Pancreas (tissue), 10 donors: ENCODE data around the gene TUBB2A. TPM values are rescaled to one million over a fixed set of nuclear protein-coding genes. Genes with fewer than 3 reads are reported as not detected.
A peak's percentile ranks its signal among the peaks of the same experiment; 100 is the strongest.
"Not testable (repeated sequence)": the region's sequence is repeated elsewhere in the genome, so short reads cannot be mapped to it uniquely, and the experiment has no call there.

Source experiments
- ATAC-seq, 4 donors: fragments of 200-7000 bp; cut with Tn5 transposase; one replicate each; pipeline versions ENCODE4 v1.8.0 to v1.9.1; 2020; ENCODE audit warnings: mild to moderate bottlenecking in 4 of 4, moderate library complexity in 4 of 4
- DNase-seq, 6 donors: peaks; one replicate each; pipeline ENCODE4 v3.0.0-alpha.2; 2020
- FAIRE-seq: peaks from 2 replicates; lab custom pipeline; 2012; peaks lifted over from hg19 to GRCh38; lab: Jason Lieb, UNC
- H3K27ac ChIP-seq, 4 donors: fragments of 200-600 bp; sonication (generic); 1 replicate in 3 of 4; 2 replicates in 1 of 4; pipeline versions ENCODE4 v1.5.0 to v1.8.0; 2020
- H3K27me3 ChIP-seq, 4 donors: fragments of 200-600 bp; one replicate each; pipeline ENCODE4 v1.8.0; 2021
- H3K36me3 ChIP-seq, 3 donors: fragments of 200-600 bp; sonication (generic) in 1 of 3; one replicate each; pipeline versions ENCODE4 v1.5.0 to v1.8.0; 2020 to 2021
- H3K4me1 ChIP-seq, 3 donors: fragments of 200-600 bp; one replicate each; pipeline ENCODE4 v1.8.0; 2021
- H3K4me3 ChIP-seq, 4 donors: fragments of 200-600 bp; sonication (generic) in 2 of 4; one replicate each; pipeline versions ENCODE4 v1.5.0 to v1.8.0; 2020 to 2021
- H3K9me3 ChIP-seq, 4 donors: fragments of 200-600 bp; one replicate each; pipeline ENCODE4 v1.8.0; 2021
- WGBS, 2 donors: extraction: QIAGEN DNeasy Blood & Tissue Kit; methylation state at CpG; one replicate each; pipeline ENCODE4 v1.1.7; 2013; 5-methylcytosine and 5-hydroxymethylcytosine counted together
- intact Hi-C, 3 donors: fragments of 100-400 bp; cut with DNase I; formaldehyde crosslinking; loops; one replicate each; pipeline versions ENCODE4 v1.11.1 to v1.14.2; 2022
- polyA plus RNA-seq, 2 donors: library from polyadenylated mRNA; stranded (reverse); fragments of 200-250 nt; gene quantifications; one replicate each; pipeline ENCODE4 v1.2.3, GENCODE V29; 2013
- total RNA-seq, 6 donors: library from RNA; stranded (reverse); fragmentation: NEBNext Ultra II Directional in 4 of 6; extraction: Animal tissue kit (Norgen Biotek cat#: 25700) in 4 of 6; gene quantifications; one replicate each; pipeline versions ENCODE4 v1.2.1 to v1.2.4, GENCODE V29; 2021 to 2023
- TF ChIP-seq, protein P1 (sequence below), 4 donors: fragments of 200-600 bp; sonication (generic) in 3 of 4; IDR thresholded peaks; one replicate each; pipeline versions ENCODE4 v1.5.0 to v1.8.0; 2021; ENCODE audit warnings: antibody characterized with exemption in 4 of 4
- donor health status: healthy with polysubstance abuse.
- donor health status: DM: no; HTN: no; CAD: no; lungs with moderate emphysema.
- donor health status: DM: no; HTN: no; CAD: no.
- donor health status: control.
- donor health status: control.
- donor health status: Bipolar disorder and iron deficiency.
- donor health status: DM: yes; HTN: yes; CAD: no.
- donor health status: DM: no; HTN: no; CAD: no.
- donor health status: DM: no; HTN: no; CAD: no.
- donor health status: DM: yes; HTN: yes; CAD: no.

Gene TUBB2A
- total and polyA plus RNA-seq, 8 donors = 16.3 to 55.9 (median 20.8) TPM

GRCh38 chr6:3162067-3162497, 4.7 kb upstream of the TUBB2A start:
- FAIRE-seq (no peak), ATAC-seq (no peak), DNase-seq (no peak)
- intact Hi-C loops = loop anchor here in 1 of 3 donors (5.0 kb wide), 1 partner anchor 35 kb away; no protein-coding TSS in a partner anchor
- H3K4me1 ChIP-seq = peaks cover 0 to 16% (median 10%) of the 10 kb centered on the region in 3 donors
- no peaks in the 10 kb centered on the region for H3K27me3 ChIP-seq
- no peaks in the 10 kb centered on the region for H3K36me3 ChIP-seq
- peak overlapping the region; percentile 89 to 95 (median 92) for H3K27ac ChIP-seq
- 28 to 34% methylated on average over 6 to 7 of the region's 7 CpGs for WGBS, 2 donors
- TF ChIP-seq, protein P1, sequence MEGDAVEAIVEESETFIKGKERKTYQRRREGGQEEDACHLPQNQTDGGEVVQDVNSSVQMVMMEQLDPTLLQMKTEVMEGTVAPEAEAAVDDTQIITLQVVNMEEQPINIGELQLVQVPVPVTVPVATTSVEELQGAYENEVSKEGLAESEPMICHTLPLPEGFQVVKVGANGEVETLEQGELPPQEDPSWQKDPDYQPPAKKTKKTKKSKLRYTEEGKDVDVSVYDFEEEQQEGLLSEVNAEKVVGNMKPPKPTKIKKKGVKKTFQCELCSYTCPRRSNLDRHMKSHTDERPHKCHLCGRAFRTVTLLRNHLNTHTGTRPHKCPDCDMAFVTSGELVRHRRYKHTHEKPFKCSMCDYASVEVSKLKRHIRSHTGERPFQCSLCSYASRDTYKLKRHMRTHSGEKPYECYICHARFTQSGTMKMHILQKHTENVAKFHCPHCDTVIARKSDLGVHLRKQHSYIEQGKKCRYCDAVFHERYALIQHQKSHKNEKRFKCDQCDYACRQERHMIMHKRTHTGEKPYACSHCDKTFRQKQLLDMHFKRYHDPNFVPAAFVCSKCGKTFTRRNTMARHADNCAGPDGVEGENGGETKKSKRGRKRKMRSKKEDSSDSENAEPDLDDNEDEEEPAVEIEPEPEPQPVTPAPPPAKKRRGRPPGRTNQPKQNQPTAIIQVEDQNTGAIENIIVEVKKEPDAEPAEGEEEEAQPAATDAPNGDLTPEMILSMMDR (IDR thresholded peaks at IDR 0.05) = no peak
- no peaks in the 10 kb centered on the region for H3K9me3 ChIP-seq
- peak overlapping the region in 2 of 4 donors; percentile 69 to 72 for H3K4me3 ChIP-seq

DNA sequence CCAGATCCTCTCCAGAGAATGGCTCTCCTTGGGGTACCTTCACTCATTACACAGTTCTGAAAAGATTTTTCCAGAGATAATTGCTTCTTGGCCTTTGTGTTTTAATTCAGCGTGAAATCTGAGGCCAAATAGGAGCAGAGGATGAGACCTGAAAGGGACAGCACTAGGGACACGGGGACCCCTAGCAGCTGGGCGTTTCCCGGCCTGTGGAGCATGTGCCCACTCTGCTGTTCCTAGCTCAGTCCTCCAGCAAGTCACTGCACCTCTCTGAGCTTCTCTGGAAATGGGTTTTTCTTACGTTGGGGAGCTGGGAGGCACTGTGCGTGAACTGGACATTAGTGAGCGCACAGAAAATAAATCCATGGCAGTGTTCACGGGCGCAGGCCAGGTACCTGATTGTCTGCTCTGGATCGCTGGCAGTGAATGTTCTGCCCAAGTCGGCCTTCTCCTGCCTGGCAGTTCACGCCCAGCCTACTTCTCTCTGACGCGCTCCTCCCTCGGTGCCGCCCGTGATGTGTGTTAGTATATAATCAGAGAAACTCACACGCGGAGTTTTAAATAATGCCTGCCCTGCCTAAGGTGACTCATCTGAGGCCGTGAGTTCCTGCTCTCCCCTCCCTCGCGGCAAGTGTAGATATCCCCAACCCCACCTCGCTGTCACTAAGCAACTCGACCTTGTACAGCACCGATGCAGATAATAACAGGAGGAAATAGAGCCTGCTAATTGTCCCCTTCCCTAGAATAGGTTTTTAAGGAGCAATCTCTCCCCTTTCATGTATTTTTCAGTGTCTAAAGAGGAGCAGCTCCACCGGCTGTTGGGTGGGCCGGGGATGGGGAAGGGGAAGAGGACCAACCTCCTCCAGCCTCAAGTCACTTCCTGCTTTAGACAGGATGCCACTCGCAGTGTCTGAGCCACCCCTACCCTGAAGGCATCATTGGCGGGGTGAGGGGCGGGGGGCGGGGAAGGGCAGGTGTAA, 2.7 kb upstream of the TUBB2A start:
- intact Hi-C loops = loop anchor here in 1 of 3 donors (5.0 kb wide), 1 partner anchor 33 kb away; no protein-coding TSS in a partner anchor
- Histone ChIP-seq H3K4me3 (peak overlapping the region in 2 of 4 donors; percentile 11 to 14), H3K9me3 (no peaks in the 10 kb centered on the region), H3K27ac (peak overlapping the region; percentile 64 to 98 (median 84)), H3K27me3 (no peaks in the 10 kb centered on the region), H3K36me3 (peaks cover 0 to 4% (median 0%) of the 10 kb centered on the region in 3 donors), H3K4me1 (peaks cover 0 to 16% (median 10%) of the 10 kb centered on the region in 3 donors)
- WGBS, 2 donors = 32 to 34% methylated on average over 31 of the region's 31 CpGs
- FAIRE-seq = no peak
- DNase-seq = peak; percentile 80 to 91 (median 89)
- peak; percentile 56 to 64 (median 61) for ATAC-seq
- TF ChIP-seq, protein P1 (IDR thresholded peaks at IDR 0.05) = no peak

DNA sequence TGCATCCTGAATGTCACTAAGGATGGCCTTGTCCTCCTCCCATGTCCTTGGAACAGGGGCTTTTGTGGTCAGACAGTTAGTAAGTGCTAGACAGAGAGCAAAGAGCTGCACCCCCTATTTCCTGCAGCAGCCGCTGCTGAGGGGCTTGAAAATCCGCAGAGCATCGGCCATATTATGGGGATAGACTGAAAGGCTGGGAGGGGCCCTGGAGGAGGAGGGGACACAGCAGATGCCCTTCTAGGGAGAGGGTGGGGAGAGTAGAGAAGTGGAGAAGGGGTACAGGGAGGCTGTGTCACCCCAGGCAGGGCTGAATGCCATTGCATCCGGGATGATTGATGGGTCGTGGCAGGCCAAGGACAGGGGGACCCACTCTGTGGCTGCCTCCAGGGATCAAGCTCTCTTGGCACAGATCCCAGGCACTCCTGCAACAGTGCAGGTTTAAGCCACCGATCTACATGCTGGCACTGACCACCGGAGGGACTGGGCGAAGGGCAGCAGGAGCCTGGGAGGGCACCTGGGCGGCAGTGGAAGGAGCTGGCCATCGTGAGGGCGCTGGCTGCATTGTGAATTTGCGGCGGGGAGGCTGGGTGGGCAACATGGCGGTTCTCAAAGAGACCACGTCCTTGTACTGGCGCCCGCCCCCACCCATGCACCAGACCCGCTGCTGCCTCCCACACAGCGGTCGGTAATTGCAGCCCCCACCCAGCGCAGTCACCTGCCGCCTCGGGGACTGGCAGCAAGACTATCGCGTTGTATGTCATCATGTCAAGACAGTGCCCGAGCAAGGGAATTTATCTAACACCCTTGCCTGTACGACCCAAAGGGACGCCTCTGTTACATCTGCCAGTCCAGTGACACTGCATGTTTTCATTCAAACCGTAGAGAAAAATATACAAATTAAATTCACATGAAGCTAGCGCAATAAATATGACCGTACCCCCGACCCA, 887 bp downstream of the TUBB2A start:
- FAIRE-seq, H3K27me3 ChIP-seq, H3K9me3 ChIP-seq, intact Hi-C loops: not testable (repeated sequence)
- DNase-seq (peak in 4 of 6 donors; percentile 38 to 79 (median 53)), ATAC-seq (peak in 3 of 4 donors; percentile 2 to 14 (median 7))
- H3K4me3 ChIP-seq = peak overlapping the region; percentile 90 to 100 (median 94)
- H3K27ac ChIP-seq = peak overlapping the region; percentile 91 to 98 (median 94)
- peaks cover 0 to 20% (median 6%) of the 10 kb centered on the region in 3 donors for H3K4me1 ChIP-seq
- H3K36me3 ChIP-seq = peaks cover 0 to 14% (median 3%) of the 10 kb centered on the region in 3 donors
- WGBS, 2 donors = 7 to 8% methylated on average over 28 to 29 of the region's 32 CpGs

- H3K27ac ChIP-seq, FAIRE-seq, intact Hi-C loops, H3K27me3 ChIP-seq, ATAC-seq, H3K9me3 ChIP-seq: not testable (repeated sequence)
- peak in 1 of 6 donors; percentile 30 for DNase-seq
- Histone ChIP-seq H3K36me3 (peaks cover 0 to 14% (median 3%) of the 10 kb centered on the region in 3 donors), H3K4me1 (peaks cover 0 to 20% (median 6%) of the 10 kb centered on the region in 3 donors), H3K4me3 (peak overlapping the region in 1 of 4 donors; percentile 4)
- WGBS, 2 donors = 23 to 32% methylated on average over 6 of the region's 6 CpGs
Measured at GRCh38 chr6:3155416-3155815, 1.9 kb downstream of the TUBB2A start.

GRCh38 chr6:3152689-3153088, 4.7 kb downstream of the TUBB2A start:
- Histone ChIP-seq H3K4me1 (peaks cover 0 to 15% (median 0%) of the 10 kb centered on the region in 3 donors), H3K4me3 (no peak overlapping the region), H3K36me3 (peaks cover 0 to 14% (median 3%) of the 10 kb centered on the region in 3 donors), H3K27ac (no peak overlapping the region), H3K9me3 (no peaks in the 10 kb centered on the region), H3K27me3 (no peaks in the 10 kb centered on the region)
- DNase-seq (no peak), FAIRE-seq (no peak), ATAC-seq (no peak)
- intact Hi-C loops = no loop called here
- WGBS, 2 donors = 80 to 83% methylated on average over 3 of the region's 3 CpGs
- TF ChIP-seq, protein P1 (IDR thresholded peaks at IDR 0.05) = no peak
